SKM-1 (cell line): ENCODE results near the gene EIF4EBP3.

Experiments
- DNase-seq: peaks from one replicate; lab custom pipeline; 2025; ENCODE audit not compliant: unreplicated experiment; lab: John Stamatoyannopoulos, UW

The EIF4EBP3 gene

GRCh38 chr5:140547508-140548299 is at the start of gene EIF4EBP3:
EIF4EBP3 (plus strand) TSS chr5:140547662; CDS start chr5:140547738, 76 bp downstream.
- DNase-seq = peak; percentile 90

DNA sequence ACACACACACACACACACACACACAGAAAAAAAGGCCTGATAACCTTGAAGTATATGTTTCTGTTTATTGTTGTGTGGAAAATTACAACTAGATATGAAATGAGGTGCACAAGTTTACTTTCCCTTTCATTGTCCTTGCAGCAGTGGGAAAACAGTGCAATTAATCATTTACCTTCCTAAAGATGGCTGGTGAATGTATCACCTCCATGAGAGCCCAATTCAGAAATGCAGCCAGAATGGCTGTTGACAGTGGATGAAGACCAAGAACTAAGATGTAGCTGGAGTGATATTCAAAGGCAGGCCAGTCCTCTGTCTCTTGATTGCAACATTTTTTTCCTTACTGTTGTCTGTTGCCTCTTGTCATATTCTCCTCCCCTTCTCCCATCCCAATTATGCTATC is 49.6 kb upstream of the EIF4EBP3 start:
- no peak for DNase-seq

GRCh38 chr5:140498591-140498990 is 48.9 kb upstream of the EIF4EBP3 start:
- DNase-seq = no peak

DNA sequence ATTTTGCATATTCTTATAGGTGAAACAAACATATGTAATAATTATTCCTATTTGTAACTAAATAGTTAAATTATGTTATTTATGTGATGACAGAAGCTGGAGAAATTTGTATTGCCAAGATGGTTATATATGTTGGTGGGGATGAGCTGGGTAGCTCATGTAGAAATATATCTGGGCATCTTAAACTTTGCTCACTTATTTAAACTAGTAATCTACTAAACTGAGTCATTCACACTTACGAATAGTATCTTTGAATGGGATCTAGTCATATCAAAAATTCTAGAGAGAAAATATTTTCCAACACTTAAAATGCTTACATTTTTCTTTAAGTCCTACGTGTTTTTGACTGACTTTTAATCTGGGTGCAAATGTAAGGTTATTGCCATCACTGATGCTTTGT is 44.6 kb upstream of the EIF4EBP3 start:
- no peak for DNase-seq

- no peak for DNase-seq
Observed at GRCh38 chr5:140509898-140510297, 37.6 kb upstream of the EIF4EBP3 start.

DNA sequence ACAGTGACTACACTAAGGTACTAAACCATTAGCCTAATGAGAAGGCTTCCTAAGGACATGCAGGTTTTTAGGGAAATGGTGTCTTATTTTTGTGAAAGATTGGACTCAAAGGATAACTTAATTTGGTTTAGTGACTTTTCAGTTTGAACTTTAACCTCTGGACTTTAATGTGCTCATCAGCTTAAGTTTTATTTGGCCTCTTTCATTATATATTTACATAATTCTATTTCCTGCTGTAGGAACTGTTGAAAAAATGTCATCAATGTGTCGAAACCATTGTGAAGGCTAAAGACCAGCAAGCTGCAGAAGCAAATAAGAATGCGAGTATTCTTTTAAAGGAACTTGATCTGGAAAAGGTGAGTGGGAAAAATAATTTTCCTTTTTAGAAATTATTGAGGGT is 34.3 kb upstream of the EIF4EBP3 start:
- no peak for DNase-seq

DNA sequence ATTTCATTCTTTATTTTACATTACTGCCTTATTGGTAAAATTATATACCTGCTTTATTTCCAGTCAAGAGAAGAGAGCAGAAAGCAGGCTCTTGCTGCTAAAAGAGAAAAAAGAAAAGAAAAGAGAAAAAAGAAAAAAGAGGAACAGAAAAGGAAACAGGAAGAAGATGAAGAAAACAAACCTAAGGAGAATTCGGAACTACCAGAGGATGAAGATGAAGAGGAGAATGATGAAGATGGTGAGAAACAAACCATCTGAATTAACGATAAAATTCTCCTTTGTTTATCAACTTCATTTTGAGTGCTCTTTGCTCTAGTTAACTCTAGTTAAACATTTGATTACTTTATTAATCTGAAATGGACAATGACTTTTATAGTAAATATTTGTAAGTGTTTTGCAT is 23.5 kb upstream of the EIF4EBP3 start:
- DNase-seq = no peak

- no peak for DNase-seq
Observed at GRCh38 chr5:140540227-140540626, 7.2 kb upstream of the EIF4EBP3 start.

GRCh38 chr5:140542972-140543371 is 4.5 kb upstream of the EIF4EBP3 start:
- no peak for DNase-seq

GRCh38 chr5:140544986-140545385 is 2.5 kb upstream of the EIF4EBP3 start:
- no peak for DNase-seq

GRCh38 chr5:140545606-140546005 is 1.9 kb upstream of the EIF4EBP3 start:
- no peak for DNase-seq

DNA sequence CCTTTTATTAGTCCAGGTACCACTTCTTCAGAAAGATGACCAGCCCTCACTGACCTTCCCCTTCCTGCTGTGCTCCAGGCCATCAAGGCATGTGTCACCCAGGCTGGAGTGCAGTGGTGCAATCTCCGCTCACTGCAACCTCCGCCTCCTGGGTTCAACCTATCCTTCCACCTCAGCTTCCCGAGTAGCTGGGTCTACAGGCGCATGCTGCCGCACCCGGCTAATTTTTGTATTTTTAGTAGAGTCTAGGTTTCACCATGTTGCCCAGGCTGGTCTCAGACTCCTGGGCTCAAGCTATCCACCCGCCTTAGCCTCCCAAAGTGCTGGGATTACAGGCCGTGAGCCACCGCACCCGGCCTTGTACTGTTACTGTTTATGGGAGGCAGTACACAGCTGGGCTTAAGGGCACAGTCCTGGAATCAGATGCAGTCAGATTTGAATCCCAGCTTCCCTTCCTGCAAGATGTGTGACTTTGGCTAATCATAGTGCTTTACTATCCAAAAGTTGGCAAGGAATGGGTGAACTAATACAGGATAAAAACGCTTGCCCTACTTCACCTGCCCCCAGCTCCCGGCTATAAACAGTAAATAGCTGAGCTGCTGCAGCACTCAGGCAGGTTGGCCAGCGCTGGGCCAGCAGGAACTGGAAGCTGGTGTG is 483 bp upstream of the EIF4EBP3 start:
- DNase-seq = no peak

DNA sequence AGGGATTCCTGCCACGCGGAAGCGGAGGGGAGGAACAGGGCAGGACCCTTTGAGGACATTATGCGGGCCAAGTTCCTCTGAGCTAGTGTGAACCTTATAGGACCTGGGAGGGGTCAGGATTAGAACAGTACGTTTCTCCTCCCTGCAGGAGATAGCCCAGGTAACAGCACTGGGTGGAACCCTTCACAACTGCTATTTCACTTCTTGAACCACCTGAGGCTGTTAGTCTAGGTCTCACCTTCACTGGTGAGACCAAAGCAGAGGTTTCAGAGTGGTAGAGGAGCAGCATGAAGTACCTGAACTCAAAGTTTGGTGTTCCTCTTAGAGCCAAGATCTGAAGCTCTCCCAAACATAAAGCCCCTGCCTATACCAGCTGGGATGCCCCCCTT is 832 bp downstream of the EIF4EBP3 start:
- no peak for DNase-seq

DNA sequence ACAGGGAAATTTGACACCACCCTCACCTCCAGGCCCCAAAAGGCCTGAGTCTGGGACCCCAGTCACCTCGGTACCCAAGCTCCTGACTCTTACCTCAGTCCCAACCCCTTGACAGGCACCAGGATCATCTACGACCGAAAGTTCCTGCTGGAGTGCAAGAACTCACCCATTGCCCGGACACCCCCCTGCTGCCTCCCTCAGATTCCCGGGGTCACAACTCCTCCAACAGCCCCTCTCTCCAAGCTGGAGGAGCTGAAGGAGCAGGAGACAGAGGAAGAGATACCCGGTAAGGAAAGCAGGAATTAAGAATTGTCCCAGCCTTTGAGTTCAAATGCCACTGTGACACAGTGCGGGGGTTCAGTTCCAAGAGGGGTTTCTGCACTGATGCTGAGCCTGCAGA is 1.3 kb downstream of the EIF4EBP3 start:
- no peak for DNase-seq

- peak; percentile 84 for DNase-seq
Observed at GRCh38 chr5:140549237-140550144, 2.0 kb downstream of the EIF4EBP3 start.

DNA sequence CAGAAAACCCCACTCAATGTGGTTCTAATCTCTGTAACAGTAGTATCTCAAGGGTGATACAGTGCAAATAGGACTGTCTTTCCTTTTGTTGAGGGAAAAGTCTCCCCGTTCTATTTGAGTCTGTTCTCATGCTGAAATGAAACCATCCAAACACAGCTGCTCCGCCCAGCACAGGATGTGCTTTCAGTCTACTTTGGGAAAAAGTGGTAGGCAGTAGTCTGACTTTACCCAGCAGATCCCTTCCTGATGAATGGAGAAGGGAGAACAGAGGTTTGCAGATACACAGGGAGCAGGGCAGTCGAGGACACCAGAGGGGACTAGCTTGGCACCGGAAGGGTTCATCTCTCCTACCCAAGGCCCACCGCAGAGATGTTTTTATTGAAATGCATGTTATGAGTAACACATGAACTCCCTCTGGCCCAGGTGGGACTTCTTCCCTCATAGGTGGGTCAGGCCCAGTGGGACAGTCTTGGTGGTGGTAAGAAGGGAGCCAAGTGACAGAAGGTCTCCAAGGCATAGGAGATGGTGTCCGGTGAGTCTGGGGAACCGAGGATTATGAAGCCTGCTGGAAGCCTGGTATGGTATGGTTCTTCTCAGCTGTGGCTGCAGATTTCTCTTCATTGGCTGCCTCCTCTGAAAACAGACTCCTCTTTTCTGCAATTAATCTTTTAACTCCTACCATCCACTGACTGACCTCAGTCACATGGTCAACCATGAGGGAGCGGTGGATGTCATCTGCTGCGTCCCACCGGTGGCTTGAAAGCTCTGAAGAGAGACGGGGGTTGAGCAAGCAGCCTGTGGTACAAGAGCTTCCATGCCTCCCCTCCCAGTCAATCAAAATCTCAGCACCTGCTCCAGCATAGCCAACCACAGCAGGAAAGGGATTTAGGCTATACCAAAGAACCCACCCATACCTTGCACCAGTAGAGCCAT is 3.0 kb downstream of the EIF4EBP3 start:
- no peak for DNase-seq

- no peak for DNase-seq
Observed at GRCh38 chr5:140551872-140552271, 4.4 kb downstream of the EIF4EBP3 start.

GRCh38 chr5:140553657-140554056 is 6.2 kb downstream of the EIF4EBP3 start:
- DNase-seq = no peak

DNA sequence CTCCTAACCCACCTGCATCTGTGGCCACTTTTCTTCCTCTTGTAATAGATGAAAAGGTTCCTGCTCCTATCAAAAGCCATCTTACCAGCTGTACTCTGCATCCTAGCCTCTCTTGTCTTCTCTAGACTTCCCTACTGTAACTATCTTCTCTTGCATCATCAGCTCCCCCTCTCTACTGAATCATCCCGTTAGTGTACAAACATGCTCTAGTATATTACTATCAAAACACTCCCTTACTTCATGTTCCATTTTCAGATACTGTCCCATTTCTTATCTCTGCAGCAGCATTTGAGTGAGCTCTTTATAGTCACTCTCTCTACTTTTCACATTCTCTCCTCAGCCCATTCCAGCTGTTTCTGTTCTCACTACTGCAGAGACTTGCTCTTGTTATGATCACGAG is 7.0 kb downstream of the EIF4EBP3 start:
- DNase-seq = no peak

GRCh38 chr5:140555747-140556312 is 8.4 kb downstream of the EIF4EBP3 start:
- no peak for DNase-seq
